ENCODE data around the gene PLEKHM3. TPM values are rescaled to one million over a fixed set of nuclear protein-coding genes. Genes with fewer than 3 reads are reported as not detected.

The PLEKHM3 gene
- total RNA-seq, 1 experiment from 2014 or later = 19.9 TPM

DNA sequence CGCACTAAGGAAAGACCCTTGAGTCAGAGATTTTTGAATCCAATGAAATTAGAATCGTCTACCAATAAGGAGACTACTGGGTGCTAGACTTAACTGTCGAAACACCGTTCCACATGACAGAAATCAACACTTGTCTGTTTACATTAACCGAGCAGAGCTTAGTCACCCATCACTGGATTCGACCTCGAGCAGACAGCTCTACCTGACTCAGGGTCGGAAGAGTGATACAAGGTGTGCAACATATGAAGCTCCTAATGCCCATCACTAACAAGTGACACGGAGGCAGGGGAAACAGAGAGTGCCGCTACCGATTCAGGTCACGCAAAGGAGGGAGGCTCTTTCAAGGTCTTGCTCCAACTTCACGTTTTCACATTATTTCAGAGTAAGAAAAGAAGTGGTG is 201.5 kb downstream of the PLEKHM3 start:
- Histone ChIP-seq H3K79me2 (ENCODE audit: low read length) (no peaks in the 10 kb centered on the region), H3K27me3 (ENCODE audit: low read length) (no peaks in the 10 kb centered on the region), H3K4me3 (ENCODE audit: low read length) (no peak overlapping the region), H3K9me2 (replicated peaks; ENCODE audit: insufficient read depth, low read length) (no peaks in the 10 kb centered on the region), H3K4me2 (ENCODE audit: low read depth, low read length, poor library complexity, severe bottlenecking) (no peak overlapping the region), H3K9me3 (ENCODE audit: low read length) (no peaks in the 10 kb centered on the region), H3K27ac (ENCODE audit: low read length) (no peak overlapping the region), H4K20me1 (ENCODE audit: insufficient read depth, low read depth, low read length) (no peaks in the 10 kb centered on the region), H3K9ac (ENCODE audit: low read length) (no peak overlapping the region), H3K36me3 (ENCODE audit: insufficient read depth, low read length) (no peaks in the 10 kb centered on the region), H3K4me1 (ENCODE audit: low read length) (no peaks in the 10 kb centered on the region), H2AFZ (ENCODE audit: low read length) (no peak overlapping the region)
- DNase-seq = no peak

DNA sequence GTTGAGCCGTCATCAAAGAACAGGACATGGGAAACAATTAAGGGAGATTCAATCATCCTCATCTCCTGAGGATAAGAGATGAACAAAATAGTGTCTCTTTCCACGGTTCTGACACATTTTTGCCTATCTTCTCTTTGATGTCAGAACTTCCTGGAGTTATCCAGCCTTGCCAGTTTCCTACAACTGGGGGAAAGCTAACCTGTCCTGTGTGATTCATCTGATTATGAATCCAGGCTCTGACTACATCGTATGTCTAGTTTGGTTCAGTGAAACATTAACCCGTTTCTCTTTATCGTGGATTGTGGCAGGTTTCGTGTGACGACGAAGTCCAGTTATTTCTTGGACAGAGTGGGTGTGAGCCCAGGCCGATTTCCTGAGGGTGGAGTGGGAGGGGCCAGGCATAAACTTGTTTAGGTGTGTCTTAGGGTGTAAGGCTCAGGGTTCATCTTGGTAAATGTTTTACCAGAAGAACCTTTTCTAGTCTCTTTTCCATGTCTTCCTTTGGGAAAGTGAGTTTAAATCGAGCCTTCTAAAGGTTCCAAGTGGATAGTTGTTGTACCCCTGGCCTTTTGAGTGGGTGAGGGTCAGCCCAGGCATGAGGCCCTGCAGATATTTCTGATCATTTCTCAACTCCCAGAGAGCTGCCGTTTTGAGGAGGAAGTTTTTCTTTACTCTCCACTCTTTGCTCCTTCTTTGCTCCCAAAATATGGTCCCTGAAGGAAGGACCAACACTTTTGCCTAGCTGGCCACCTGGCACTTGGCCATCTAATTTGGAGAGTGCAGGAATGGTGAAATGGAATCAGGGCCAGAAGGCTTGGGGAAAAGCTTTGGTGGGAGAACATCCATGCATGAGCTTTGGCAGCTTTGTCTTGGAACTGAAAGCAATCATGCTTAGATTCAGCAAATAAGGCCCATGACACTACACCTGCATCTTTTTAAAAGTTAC is 205.2 kb downstream of the PLEKHM3 start:
- no peaks in the 10 kb centered on the region for H3K27me3 ChIP-seq (ENCODE audit: low read length)
- no peak overlapping the region for H3K4me2 ChIP-seq (ENCODE audit: low read depth, low read length, poor library complexity, severe bottlenecking)
- no peaks in the 10 kb centered on the region for H3K9me3 ChIP-seq (ENCODE audit: low read length)
- no peaks in the 10 kb centered on the region for H3K9me2 ChIP-seq (replicated peaks; ENCODE audit: insufficient read depth, low read length)
- no peaks in the 10 kb centered on the region for H4K20me1 ChIP-seq (ENCODE audit: insufficient read depth, low read depth, low read length)
- H3K4me1 ChIP-seq (ENCODE audit: low read length) = no peaks in the 10 kb centered on the region
- H3K27ac ChIP-seq (ENCODE audit: low read length) = no peak overlapping the region
- no peaks in the 10 kb centered on the region for H3K79me2 ChIP-seq (ENCODE audit: low read length)
- DNase-seq = no peak
- H2AFZ ChIP-seq (ENCODE audit: low read length) = no peak overlapping the region
- no peaks in the 10 kb centered on the region for H3K36me3 ChIP-seq (ENCODE audit: insufficient read depth, low read length)
- no peak overlapping the region for H3K4me3 ChIP-seq (ENCODE audit: low read length)
- no peak overlapping the region for H3K9ac ChIP-seq (ENCODE audit: low read length)

DNA sequence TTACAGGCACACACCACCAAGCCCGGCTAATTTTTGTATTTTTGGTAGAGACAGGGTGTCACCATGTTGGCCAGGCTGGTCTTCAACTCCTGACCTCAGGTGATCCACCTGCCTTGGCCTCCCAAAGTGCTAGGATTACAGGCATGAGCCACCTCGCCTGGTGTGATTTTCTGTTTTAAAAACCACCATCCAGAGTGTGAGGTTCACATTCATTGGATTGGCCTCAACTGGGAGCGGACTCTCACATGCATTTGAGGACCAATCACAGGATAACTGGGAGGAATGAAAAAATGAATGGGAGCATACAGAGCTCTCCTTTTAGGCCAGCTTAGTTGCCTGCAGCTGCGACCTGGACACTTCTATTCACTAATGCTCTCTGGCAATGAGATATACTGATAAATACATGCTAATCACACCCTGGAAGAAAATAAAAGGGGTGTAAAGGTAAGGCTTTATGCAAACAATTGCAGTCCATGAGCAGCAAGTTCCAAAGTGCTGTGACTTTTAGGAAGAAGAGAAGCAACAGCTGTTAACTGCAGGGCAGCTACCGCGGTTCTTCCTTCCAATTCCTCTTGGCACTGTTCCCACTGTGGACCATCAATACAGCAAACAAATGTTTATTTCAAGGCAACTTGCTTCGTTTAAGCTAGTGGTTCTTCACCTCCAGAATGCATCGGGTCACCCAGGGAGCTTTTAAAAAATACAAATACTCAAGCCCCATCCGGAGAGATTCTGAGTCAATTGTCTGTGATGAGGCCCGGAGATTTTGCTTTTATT is 206.1 kb downstream of the PLEKHM3 start:
- H3K27ac ChIP-seq (ENCODE audit: low read length) = no peak overlapping the region
- H3K9me3 ChIP-seq (ENCODE audit: low read length) = no peaks in the 10 kb centered on the region
- H2AFZ ChIP-seq (ENCODE audit: low read length) = no peak overlapping the region
- no peak overlapping the region for H3K9ac ChIP-seq (ENCODE audit: low read length)
- H3K9me2 ChIP-seq (replicated peaks; ENCODE audit: insufficient read depth, low read length) = no peaks in the 10 kb centered on the region
- no peaks in the 10 kb centered on the region for H3K4me1 ChIP-seq (ENCODE audit: low read length)
- no peaks in the 10 kb centered on the region for H3K27me3 ChIP-seq (ENCODE audit: low read length)
- no peaks in the 10 kb centered on the region for H3K79me2 ChIP-seq (ENCODE audit: low read length)
- H4K20me1 ChIP-seq (ENCODE audit: insufficient read depth, low read depth, low read length) = no peaks in the 10 kb centered on the region
- H3K4me2 ChIP-seq (ENCODE audit: low read depth, low read length, poor library complexity, severe bottlenecking) = no peak overlapping the region
- no peak for DNase-seq
- H3K36me3 ChIP-seq (ENCODE audit: insufficient read depth, low read length) = no peaks in the 10 kb centered on the region
- H3K4me3 ChIP-seq (ENCODE audit: low read length) = no peak overlapping the region

DNA sequence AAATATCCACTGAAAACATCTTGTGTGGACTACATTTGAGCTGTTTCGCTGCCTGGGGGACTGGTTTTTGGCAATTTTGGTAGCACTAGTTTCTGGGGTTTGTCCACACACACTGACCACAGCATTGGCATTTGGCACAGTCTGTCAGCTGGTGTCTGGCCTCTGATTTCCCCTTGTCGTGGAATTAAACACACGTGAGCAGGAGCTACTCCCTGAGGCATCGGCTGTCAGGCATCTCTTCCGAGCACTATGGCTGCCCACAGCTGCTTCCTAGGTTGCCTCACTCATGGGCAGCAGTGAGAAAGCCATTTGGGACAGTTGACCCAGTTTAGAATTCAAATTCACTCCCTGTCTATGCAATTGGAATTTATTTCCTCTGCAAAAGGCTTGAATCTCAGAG is 208.8 kb downstream of the PLEKHM3 start:
- H3K9me2 ChIP-seq (replicated peaks; ENCODE audit: insufficient read depth, low read length) = no peaks in the 10 kb centered on the region
- H3K4me1 ChIP-seq (ENCODE audit: low read length) = no peaks in the 10 kb centered on the region
- no peak for DNase-seq
- no peaks in the 10 kb centered on the region for H3K9me3 ChIP-seq (ENCODE audit: low read length)
- H3K27ac ChIP-seq (ENCODE audit: low read length) = no peak overlapping the region
- no peak overlapping the region for H2AFZ ChIP-seq (ENCODE audit: low read length)
- H3K4me3 ChIP-seq (ENCODE audit: low read length) = no peak overlapping the region
- no peak overlapping the region for H3K4me2 ChIP-seq (ENCODE audit: low read depth, low read length, poor library complexity, severe bottlenecking)
- no peak overlapping the region for H3K9ac ChIP-seq (ENCODE audit: low read length)
- H4K20me1 ChIP-seq (ENCODE audit: insufficient read depth, low read depth, low read length) = no peaks in the 10 kb centered on the region
- no peaks in the 10 kb centered on the region for H3K27me3 ChIP-seq (ENCODE audit: low read length)
- no peaks in the 10 kb centered on the region for H3K79me2 ChIP-seq (ENCODE audit: low read length)
- H3K36me3 ChIP-seq (ENCODE audit: insufficient read depth, low read length) = no peaks in the 10 kb centered on the region

DNA sequence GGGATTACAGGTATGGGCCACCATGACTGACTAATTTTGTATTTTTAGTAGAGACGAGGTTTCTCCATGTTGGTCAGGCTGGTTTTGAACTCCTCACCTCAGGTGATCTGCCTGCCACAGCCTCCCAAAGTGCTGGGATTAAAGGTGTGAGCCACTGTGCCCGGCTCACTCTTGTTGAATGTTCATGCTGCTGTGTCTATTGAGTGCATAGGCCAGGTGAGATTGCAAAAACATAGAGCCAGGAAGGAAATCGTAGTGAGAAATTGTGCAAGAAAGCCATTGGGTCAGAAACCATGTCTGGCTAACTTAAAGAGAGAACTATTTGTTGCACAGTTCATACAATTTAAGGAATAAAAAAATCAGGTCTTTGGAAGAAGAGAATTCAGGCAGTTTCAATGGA is 210.1 kb downstream of the PLEKHM3 start:
- H2AFZ ChIP-seq (ENCODE audit: low read length) = no peak overlapping the region
- H3K27ac ChIP-seq (ENCODE audit: low read length) = no peak overlapping the region
- H3K9me3 ChIP-seq (ENCODE audit: low read length) = no peaks in the 10 kb centered on the region
- no peak overlapping the region for H3K4me2 ChIP-seq (ENCODE audit: low read depth, low read length, poor library complexity, severe bottlenecking)
- no peaks in the 10 kb centered on the region for H3K27me3 ChIP-seq (ENCODE audit: low read length)
- H3K4me3 ChIP-seq (ENCODE audit: low read length) = no peak overlapping the region
- H3K79me2 ChIP-seq (ENCODE audit: low read length) = no peaks in the 10 kb centered on the region
- no peaks in the 10 kb centered on the region for H3K36me3 ChIP-seq (ENCODE audit: insufficient read depth, low read length)
- H4K20me1 ChIP-seq (ENCODE audit: insufficient read depth, low read depth, low read length) = no peaks in the 10 kb centered on the region
- H3K9me2 ChIP-seq (replicated peaks; ENCODE audit: insufficient read depth, low read length) = no peaks in the 10 kb centered on the region
- H3K9ac ChIP-seq (ENCODE audit: low read length) = no peak overlapping the region
- no peak for DNase-seq
- H3K4me1 ChIP-seq (ENCODE audit: low read length) = peaks cover 4% of the 10 kb centered on the region

DNA sequence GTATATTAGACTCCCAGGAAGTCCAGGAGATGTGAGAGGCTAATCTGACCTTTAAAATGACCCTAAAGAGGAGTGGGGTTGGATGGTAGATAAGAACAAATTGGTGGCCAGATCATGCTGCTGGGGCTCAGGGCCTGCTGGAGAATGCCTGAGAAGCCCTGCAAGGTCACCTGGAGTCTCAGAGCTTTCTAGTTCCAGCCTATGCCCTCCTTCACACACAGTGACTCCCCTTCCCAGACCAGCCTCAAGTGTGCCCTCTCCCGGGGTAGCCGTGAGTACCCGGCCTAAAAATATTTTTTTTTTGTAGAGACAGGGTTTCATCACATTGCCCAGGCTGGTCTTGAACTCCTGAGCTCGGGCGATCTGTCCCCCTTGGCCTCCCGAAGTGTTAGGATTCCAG is 211.4 kb downstream of the PLEKHM3 start:
- Histone ChIP-seq H3K27ac (ENCODE audit: low read length) (no peak overlapping the region), H3K9me2 (replicated peaks; ENCODE audit: insufficient read depth, low read length) (no peaks in the 10 kb centered on the region), H3K4me2 (ENCODE audit: low read depth, low read length, poor library complexity, severe bottlenecking) (no peak overlapping the region), H2AFZ (ENCODE audit: low read length) (no peak overlapping the region), H3K9me3 (ENCODE audit: low read length) (no peaks in the 10 kb centered on the region), H3K27me3 (ENCODE audit: low read length) (no peaks in the 10 kb centered on the region), H3K36me3 (ENCODE audit: insufficient read depth, low read length) (no peaks in the 10 kb centered on the region), H3K79me2 (ENCODE audit: low read length) (no peaks in the 10 kb centered on the region), H3K9ac (ENCODE audit: low read length) (no peak overlapping the region), H3K4me1 (ENCODE audit: low read length) (peaks cover 4% of the 10 kb centered on the region), H3K4me3 (ENCODE audit: low read length) (no peak overlapping the region), H4K20me1 (ENCODE audit: insufficient read depth, low read depth, low read length) (no peaks in the 10 kb centered on the region)
- no peak for DNase-seq

DNA sequence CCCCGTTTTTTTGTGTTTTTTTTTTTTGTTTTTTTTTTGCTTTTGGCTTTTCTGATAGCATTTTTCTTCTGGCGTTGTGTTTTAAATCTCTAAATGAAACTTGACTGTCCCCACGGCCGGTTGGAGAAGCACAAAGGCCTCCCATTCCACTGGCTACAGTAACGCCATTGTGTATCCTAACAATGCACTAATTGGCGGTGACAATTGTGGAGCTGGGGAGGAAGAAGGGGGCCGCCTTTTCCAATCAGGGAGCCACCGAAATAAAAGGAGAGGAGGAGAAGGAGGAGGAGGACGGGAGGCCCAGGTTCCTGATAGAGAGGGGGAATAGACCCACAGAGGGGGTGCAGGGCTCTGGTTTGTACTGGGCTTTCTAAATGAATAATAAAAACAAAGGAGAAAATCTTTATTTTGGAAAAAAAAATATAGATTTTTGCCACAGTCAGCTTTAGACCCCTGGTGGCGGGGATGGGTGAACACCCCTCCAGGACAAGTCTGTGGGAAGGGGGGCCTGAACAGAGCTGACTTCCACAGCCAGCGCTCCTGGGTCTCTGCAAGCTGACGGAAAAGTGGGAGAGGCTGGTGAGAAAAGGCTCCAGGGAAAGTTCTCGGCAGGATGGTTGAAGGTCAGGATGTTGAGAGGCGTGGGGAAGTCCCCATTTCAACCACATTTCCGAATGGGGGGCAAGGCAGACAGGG is 212.0 kb downstream of the PLEKHM3 start:
- Histone ChIP-seq H3K36me3 (ENCODE audit: insufficient read depth, low read length) (no peaks in the 10 kb centered on the region), H3K4me1 (ENCODE audit: low read length) (peaks cover 4% of the 10 kb centered on the region), H3K79me2 (ENCODE audit: low read length) (no peaks in the 10 kb centered on the region), H3K9me3 (ENCODE audit: low read length) (no peaks in the 10 kb centered on the region), H4K20me1 (ENCODE audit: insufficient read depth, low read depth, low read length) (no peaks in the 10 kb centered on the region), H2AFZ (ENCODE audit: low read length) (no peak overlapping the region), H3K27me3 (ENCODE audit: low read length) (no peaks in the 10 kb centered on the region), H3K4me2 (ENCODE audit: low read depth, low read length, poor library complexity, severe bottlenecking) (no peak overlapping the region), H3K9me2 (replicated peaks; ENCODE audit: insufficient read depth, low read length) (no peaks in the 10 kb centered on the region), H3K9ac (ENCODE audit: low read length) (no peak overlapping the region), H3K4me3 (ENCODE audit: low read length) (no peak overlapping the region), H3K27ac (ENCODE audit: low read length) (no peak overlapping the region)
- DNase-seq = no peak

DNA sequence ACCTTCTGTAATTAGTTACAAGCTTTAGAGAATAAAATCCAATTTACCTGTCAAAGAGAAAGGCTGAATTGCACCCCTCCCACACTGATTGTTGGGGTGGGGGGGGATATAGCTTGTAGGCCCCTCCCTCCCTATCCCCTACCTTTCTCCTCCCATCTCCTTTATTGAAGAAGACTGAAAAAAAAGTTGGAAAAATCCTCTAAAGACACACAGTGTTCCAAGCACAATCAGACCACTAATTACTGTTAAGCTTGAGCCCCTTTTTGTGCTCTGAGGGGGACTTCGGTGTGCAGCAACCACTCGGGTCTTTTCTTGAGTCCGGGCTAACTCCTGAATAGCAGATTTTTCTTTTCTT is 212.6 kb downstream of the PLEKHM3 start:
- no peaks in the 10 kb centered on the region for H3K27me3 ChIP-seq (ENCODE audit: low read length)
- H3K4me1 ChIP-seq (ENCODE audit: low read length) = peaks cover 4% of the 10 kb centered on the region
- no peaks in the 10 kb centered on the region for H3K9me2 ChIP-seq (replicated peaks; ENCODE audit: insufficient read depth, low read length)
- no peaks in the 10 kb centered on the region for H3K36me3 ChIP-seq (ENCODE audit: insufficient read depth, low read length)
- no peaks in the 10 kb centered on the region for H3K9me3 ChIP-seq (ENCODE audit: low read length)
- no peak overlapping the region for H3K4me2 ChIP-seq (ENCODE audit: low read depth, low read length, poor library complexity, severe bottlenecking)
- no peaks in the 10 kb centered on the region for H3K79me2 ChIP-seq (ENCODE audit: low read length)
- DNase-seq = no peak
- H3K27ac ChIP-seq (ENCODE audit: low read length) = no peak overlapping the region
- H2AFZ ChIP-seq (ENCODE audit: low read length) = no peak overlapping the region
- H4K20me1 ChIP-seq (ENCODE audit: insufficient read depth, low read depth, low read length) = no peaks in the 10 kb centered on the region
- no peak overlapping the region for H3K9ac ChIP-seq (ENCODE audit: low read length)
- no peak overlapping the region for H3K4me3 ChIP-seq (ENCODE audit: low read length)

Measured in Karpas-422 (cell line).